Measurements from ENCODE around the gene GJC2.

Gene GJC2

DNA sequence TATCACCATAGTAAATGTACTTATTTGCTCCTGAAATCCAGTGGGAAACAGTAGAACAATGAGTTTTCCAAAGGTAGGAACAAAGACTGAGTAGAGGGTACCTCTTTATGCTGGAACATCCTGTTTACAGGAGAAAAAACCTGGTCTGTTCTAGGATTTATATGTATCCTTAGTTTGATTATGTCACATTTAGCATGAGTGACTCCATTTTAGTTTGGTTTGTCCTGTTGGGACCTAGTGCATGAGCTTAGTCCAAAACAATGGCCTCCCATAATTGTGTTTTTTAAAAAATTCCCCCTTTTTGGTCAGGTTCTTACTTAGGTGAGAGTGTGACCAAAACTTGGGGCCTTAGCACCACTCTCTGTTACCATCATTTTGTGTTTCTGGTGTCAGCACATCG lies 37.1 kb upstream of the GJC2 start:
- TF ChIP-seq MYC (IDR thresholded peaks at IDR 0.05; ENCODE audit: low read depth, low read length), result no peak
- TF ChIP-seq, protein P1, sequence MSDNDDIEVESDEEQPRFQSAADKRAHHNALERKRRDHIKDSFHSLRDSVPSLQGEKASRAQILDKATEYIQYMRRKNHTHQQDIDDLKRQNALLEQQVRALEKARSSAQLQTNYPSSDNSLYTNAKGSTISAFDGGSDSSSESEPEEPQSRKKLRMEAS (IDR thresholded peaks at IDR 0.05; ENCODE audit: low read depth, low read length), result no peak
- TF ChIP-seq, protein P2, sequence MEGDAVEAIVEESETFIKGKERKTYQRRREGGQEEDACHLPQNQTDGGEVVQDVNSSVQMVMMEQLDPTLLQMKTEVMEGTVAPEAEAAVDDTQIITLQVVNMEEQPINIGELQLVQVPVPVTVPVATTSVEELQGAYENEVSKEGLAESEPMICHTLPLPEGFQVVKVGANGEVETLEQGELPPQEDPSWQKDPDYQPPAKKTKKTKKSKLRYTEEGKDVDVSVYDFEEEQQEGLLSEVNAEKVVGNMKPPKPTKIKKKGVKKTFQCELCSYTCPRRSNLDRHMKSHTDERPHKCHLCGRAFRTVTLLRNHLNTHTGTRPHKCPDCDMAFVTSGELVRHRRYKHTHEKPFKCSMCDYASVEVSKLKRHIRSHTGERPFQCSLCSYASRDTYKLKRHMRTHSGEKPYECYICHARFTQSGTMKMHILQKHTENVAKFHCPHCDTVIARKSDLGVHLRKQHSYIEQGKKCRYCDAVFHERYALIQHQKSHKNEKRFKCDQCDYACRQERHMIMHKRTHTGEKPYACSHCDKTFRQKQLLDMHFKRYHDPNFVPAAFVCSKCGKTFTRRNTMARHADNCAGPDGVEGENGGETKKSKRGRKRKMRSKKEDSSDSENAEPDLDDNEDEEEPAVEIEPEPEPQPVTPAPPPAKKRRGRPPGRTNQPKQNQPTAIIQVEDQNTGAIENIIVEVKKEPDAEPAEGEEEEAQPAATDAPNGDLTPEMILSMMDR (IDR thresholded peaks at IDR 0.05; ENCODE audit: low read depth, low read length), result no peak
- no peak for TF ChIP-seq POLR2A (IDR thresholded peaks at IDR 0.05; ENCODE audit: extremely low read depth, insufficient read length)
- no peak overlapping the region for H3K4me3 ChIP-seq (ENCODE audit: low read depth, low read length)

DNA sequence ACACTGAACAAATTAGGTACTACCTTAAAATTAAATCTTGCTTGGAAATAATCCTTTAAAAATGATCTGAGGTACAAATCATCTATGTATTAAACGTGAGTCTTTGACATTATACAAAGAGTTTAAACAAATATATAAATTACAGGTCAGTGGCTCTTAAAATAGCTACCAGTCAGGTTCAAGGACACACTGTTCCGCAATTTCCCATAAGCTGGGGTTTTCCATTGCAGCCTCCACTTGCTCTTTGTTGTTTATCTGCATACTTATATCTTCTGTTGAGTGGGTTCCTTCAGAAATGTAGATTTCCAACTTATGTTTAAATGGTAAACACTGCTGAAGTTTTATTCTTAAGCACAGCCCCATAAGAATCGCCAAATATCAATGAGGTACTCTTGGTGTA lies 34.9 kb upstream of the GJC2 start:
- no peak for DNase-seq (ENCODE audit: low read depth)
- no peak overlapping the region for H3K4me3 ChIP-seq (ENCODE audit: low read depth, low read length)
- no peak for TF ChIP-seq MYC (IDR thresholded peaks at IDR 0.05; ENCODE audit: low read depth, low read length)
- TF ChIP-seq, protein P2 (IDR thresholded peaks at IDR 0.05; ENCODE audit: low read depth, low read length), result no peak

More for the DNA sequence above, 37.1 kb upstream of the GJC2 start:
- no peak for DNase-seq (ENCODE audit: low read depth)

DNA sequence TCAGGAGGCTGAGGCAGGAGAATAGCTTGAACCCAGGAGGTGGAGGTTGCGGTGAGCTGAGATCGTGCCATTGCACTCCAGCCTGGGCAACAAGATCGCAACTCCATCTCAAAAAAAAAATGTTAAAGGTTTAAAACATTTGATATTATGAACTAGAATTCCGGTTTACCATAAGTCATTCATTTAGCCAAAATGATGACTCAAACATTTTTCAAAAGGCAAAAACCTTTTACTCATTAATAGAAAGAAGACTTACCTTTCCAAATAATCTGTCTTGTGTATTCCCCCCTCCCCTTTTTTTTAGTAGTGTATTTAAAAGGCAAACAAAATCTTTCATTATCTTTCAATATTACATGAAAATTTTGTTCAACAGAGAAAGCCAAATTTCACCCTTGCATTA lies 32.4 kb upstream of the GJC2 start:
- TF ChIP-seq, protein P2 (IDR thresholded peaks at IDR 0.05; ENCODE audit: low read depth, low read length), result no peak
- no peak for DNase-seq (ENCODE audit: low read depth)
- H3K4me3 ChIP-seq (ENCODE audit: low read depth, low read length), result no peak overlapping the region

DNA sequence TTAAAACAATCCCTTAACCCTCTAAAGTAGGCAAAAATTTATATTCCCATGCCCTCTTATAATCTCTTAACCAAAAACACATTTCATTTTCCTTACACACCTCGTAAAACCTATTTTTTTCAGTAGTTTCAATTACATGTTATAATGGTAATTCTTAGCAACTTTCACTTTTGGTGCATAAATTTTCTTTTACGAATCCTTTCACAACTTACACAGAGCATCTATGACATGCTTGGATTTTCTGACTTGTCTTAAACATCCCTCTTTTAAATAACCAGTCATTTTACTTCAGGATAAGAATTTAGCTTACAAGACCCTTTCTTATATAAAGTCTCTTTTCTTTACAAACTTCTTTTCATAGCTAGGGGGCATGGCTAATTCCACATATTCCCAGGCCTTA lies 31.7 kb upstream of the GJC2 start:
- TF ChIP-seq POLR2A (IDR thresholded peaks at IDR 0.05; ENCODE audit: extremely low read depth, insufficient read length) (no peak), MYC (IDR thresholded peaks at IDR 0.05; ENCODE audit: low read depth, low read length) (no peak)
- TF ChIP-seq, protein P2 (IDR thresholded peaks at IDR 0.05; ENCODE audit: low read depth, low read length), result no peak
- TF ChIP-seq, protein P1 (IDR thresholded peaks at IDR 0.05; ENCODE audit: low read depth, low read length), result no peak
- H3K4me3 ChIP-seq (ENCODE audit: low read depth, low read length), result no peak overlapping the region
- no peak for DNase-seq (ENCODE audit: low read depth)

DNA sequence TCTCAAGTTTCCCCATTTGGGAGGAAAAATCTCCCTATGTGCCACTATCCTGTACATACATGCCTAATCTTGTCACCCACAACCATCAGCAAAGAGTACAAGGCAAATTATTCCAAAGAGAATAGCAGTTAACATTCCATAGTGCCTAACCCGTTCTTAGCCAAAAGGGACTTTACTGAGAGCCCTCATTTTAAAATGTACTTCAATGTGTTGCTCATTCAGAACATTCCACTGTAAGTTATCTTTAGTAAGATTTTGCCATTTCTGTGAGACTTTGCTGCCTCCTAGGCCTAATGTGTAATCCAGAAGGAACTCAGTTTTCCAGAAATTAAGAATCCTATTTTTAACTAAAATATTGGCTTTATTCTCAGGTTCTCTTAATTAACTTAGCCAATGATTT lies 29.4 kb upstream of the GJC2 start:
- H3K4me3 ChIP-seq (ENCODE audit: low read depth, low read length), result no peak overlapping the region
- DNase-seq (ENCODE audit: low read depth), result no peak
- TF ChIP-seq POLR2A (IDR thresholded peaks at IDR 0.05; ENCODE audit: extremely low read depth, insufficient read length) (no peak), MYC (IDR thresholded peaks at IDR 0.05; ENCODE audit: low read depth, low read length) (no peak)
- TF ChIP-seq, protein P2 (IDR thresholded peaks at IDR 0.05; ENCODE audit: low read depth, low read length), result no peak
- TF ChIP-seq, protein P1 (IDR thresholded peaks at IDR 0.05; ENCODE audit: low read depth, low read length), result no peak

DNA sequence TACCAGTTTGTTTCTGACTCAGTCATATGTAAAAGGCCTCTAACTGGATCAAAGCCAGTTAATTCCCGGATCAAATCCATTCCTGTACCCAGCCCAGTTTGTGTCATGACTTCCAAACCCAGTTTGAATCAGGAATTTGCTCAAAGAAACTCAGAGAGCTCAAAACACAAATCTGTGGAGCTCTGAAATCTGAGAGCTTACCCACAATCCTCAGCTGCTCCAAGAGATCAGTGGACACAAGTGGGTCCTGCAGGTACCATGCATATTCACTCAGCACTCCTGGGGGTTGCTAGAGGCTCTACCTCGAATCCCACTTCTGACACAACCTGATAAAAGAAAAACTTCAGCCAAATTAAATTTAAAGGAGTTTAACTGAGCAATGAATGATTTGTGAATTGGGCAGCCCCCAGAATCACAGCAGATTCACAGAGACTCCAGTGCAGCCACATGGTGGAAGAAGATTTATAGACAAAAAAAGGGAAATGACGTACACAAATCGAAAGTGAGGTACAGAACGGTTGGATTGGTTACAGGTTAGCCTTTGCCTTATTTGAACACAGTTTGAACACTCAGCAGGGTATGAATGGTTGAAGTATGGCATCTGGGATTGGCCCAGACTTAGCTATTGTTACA lies 28.8 kb upstream of the GJC2 start:
- DNase-seq (ENCODE audit: low read depth), result no peak
- TF ChIP-seq, protein P1 (IDR thresholded peaks at IDR 0.05; ENCODE audit: low read depth, low read length), result no peak
- no peak for TF ChIP-seq MYC (IDR thresholded peaks at IDR 0.05; ENCODE audit: low read depth, low read length)
- no peak for TF ChIP-seq POLR2A (IDR thresholded peaks at IDR 0.05; ENCODE audit: extremely low read depth, insufficient read length)
- TF ChIP-seq, protein P2 (IDR thresholded peaks at IDR 0.05; ENCODE audit: low read depth, low read length), result no peak
- H3K4me3 ChIP-seq (ENCODE audit: low read depth, low read length), result no peak overlapping the region

Data from NB4 (cell line).